LNCaP clone FGC (cell line): ENCODE measurements around the gene DMC1.

ENCODE experiments used
- DNase-seq: peaks from one replicate; pipeline ENCODE4 v3.0.0-alpha.2; 2011; ENCODE audit warnings: low read depth
- H3K4me3 ChIP-seq: 2 replicates; pipeline ENCODE4 v1.5.1; 2011; ENCODE audit warnings: mild to moderate bottlenecking, low read depth, low read length, control low read depth
- CTCF ChIP-seq: IDR thresholded peaks from 2 replicates; pipeline ENCODE4 v1.5.1; 2012; ENCODE audit warnings: mild to moderate bottlenecking; ENCODE audit not compliant: control insufficient read depth, insufficient read depth; ENCODE audit errors: extremely low read depth

DMC1 gene

GRCh38 chr22:38611559-38611958 is 41.6 kb upstream of the DMC1 start:
- H3K4me3 ChIP-seq, result no peak overlapping the region
- TF ChIP-seq CTCF, result no peak
- peak; percentile 46 for DNase-seq

- TF ChIP-seq CTCF, result no peak
- no peak for DNase-seq
- H3K4me3 ChIP-seq, result no peak overlapping the region
Observed at GRCh38 chr22:38610234-38610633, 40.3 kb upstream of the DMC1 start.

- no peak for DNase-seq
- no peak for TF ChIP-seq CTCF
- no peak overlapping the region for H3K4me3 ChIP-seq
Observed at GRCh38 chr22:38608992-38609750, 39.2 kb upstream of the DMC1 start.

GRCh38 chr22:38607680-38608079 is 37.7 kb upstream of the DMC1 start:
- no peak overlapping the region for H3K4me3 ChIP-seq

GRCh38 chr22:38602166-38602565 is 32.2 kb upstream of the DMC1 start:
- no peak for TF ChIP-seq CTCF
- DNase-seq, result no peak

More at GRCh38 chr22:38607680-38608079, 37.7 kb upstream of the DMC1 start:
- TF ChIP-seq CTCF, result no peak
- no peak for DNase-seq

GRCh38 chr22:38601221-38601764 is 31.3 kb upstream of the DMC1 start:
- no peak for DNase-seq
- TF ChIP-seq CTCF, result no peak
- no peak overlapping the region for H3K4me3 ChIP-seq

More at GRCh38 chr22:38602166-38602565, 32.2 kb upstream of the DMC1 start:
- no peak overlapping the region for H3K4me3 ChIP-seq
